Central memory CD8-positive, alpha-beta T cell (primary cell): ENCODE results near the gene TMEM231.

Source experiments
- ATAC-seq: fragments of 150-1000 bp; cut with Tn5 transposase; replicated peaks from 2 replicates; pipeline ENCODE4 v1.10.0; 2022; ENCODE audit warnings: mild to moderate bottlenecking, moderate FRiP score, moderate number of reproducible peaks; ENCODE audit not compliant: poor library complexity, severe bottlenecking; ENCODE audit errors: extremely low read depth
- DNase-seq, 2 donors: peaks; one replicate each; pipeline ENCODE4 v3.0.0; 2021; ENCODE audit warnings: low spot score in 2 of 2
- H3K27ac Mint-ChIP-seq: one replicate; pipeline ENCODE4 v1.8.0; 2022; ENCODE audit warnings: low read depth, mild to moderate bottlenecking, moderate library complexity, mixed read lengths
- H3K27me3 Mint-ChIP-seq: one replicate; pipeline ENCODE4 v1.8.0; 2022; ENCODE audit warnings: mixed read lengths
- H3K36me3 Mint-ChIP-seq: one replicate; pipeline ENCODE4 v1.8.0; 2022; ENCODE audit warnings: mild to moderate bottlenecking, moderate library complexity, mixed read lengths; ENCODE audit not compliant: insufficient read depth
- H3K4me1 Mint-ChIP-seq: one replicate; pipeline ENCODE4 v1.8.0; 2022; ENCODE audit warnings: mixed read lengths
- H3K4me3 Mint-ChIP-seq: one replicate; pipeline ENCODE4 v1.8.0; 2022; ENCODE audit warnings: mild to moderate bottlenecking, moderate library complexity, mixed read lengths
- H3K9me3 Mint-ChIP-seq: one replicate; pipeline ENCODE4 v1.8.0; 2022; ENCODE audit warnings: mixed read lengths

Gene TMEM231

DNA sequence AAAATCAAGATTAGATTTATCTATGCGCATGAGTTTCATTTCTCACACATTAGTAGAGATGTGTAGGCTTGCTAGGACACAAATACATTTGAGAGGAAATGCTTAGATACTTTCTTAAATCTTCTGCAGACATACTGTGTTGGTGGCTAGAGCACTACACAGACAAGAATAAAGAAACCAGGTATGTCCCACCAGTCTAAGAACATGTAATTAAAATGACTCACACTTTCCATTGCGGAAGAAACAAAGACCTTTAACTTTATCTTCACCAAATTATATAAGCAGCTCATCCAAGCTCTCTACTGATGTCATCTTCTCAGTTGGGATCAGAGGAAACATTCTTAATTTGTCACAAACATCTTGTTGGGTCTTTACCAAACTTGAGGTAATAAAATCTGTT lies 22.7 kb upstream of the TMEM231 start:
- no peak overlapping the region for H3K4me3 Mint-ChIP-seq
- H3K27ac Mint-ChIP-seq: peak overlapping the region; percentile 11
- H3K4me1 Mint-ChIP-seq: peaks cover 25% of the 10 kb centered on the region
- H3K36me3 Mint-ChIP-seq: peaks cover 36% of the 10 kb centered on the region
- DNase-seq (no peak), ATAC-seq (no peak)
- H3K9me3 Mint-ChIP-seq: no peaks in the 10 kb centered on the region
- no peaks in the 10 kb centered on the region for H3K27me3 Mint-ChIP-seq

DNA sequence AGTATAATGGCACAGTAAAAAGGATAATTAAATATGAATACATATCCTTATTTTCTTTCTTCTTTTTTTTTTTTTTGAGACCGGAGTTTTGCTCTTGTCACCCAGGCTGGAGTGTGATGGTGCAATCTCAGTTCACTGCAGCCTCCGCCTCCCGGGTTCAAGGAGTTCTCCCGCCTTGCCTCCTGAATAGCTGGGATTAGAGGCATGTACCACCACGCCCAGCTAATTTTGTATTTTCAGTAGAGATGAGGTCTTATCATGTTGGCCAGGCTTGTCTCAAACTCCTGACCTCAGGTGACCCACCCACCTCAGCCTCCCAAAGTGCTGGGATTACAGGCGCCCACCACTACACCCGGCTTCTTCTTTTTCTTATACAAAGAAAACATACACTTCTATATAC lies 22.2 kb upstream of the TMEM231 start:
- peaks cover 29% of the 10 kb centered on the region for H3K4me1 Mint-ChIP-seq
- H3K27ac Mint-ChIP-seq: peak overlapping the region; percentile 74
- no peaks in the 10 kb centered on the region for H3K27me3 Mint-ChIP-seq
- DNase-seq (no peak), ATAC-seq (no peak)
- H3K4me3 Mint-ChIP-seq: no peak overlapping the region
- H3K9me3 Mint-ChIP-seq: no peaks in the 10 kb centered on the region
- H3K36me3 Mint-ChIP-seq: peaks cover 36% of the 10 kb centered on the region

DNA sequence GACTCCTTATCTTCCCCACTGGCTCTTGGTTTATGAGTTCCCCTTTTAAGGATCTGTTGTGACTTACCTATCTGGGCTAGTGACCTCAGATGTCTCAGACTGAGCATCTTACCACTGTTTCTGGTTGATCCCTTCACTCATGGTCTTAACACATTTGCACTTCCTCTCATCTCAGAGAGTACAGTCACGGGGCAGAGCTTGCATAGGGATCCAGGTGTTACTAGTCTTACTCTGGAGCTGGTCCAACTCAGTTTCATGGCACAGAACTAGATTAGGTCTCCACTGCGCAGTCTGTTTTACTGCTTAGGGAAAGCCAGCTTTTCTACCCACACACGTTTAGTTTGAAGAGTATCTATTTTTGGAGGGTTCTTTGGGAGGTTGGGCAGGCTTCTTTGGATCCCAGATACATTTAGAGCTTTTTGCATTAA lies 20.3 kb upstream of the TMEM231 start:
- no peaks in the 10 kb centered on the region for H3K9me3 Mint-ChIP-seq
- DNase-seq (no peak), ATAC-seq (peak; percentile 40)
- H3K27me3 Mint-ChIP-seq: no peaks in the 10 kb centered on the region
- H3K4me3 Mint-ChIP-seq: no peak overlapping the region
- no peak overlapping the region for H3K27ac Mint-ChIP-seq
- peaks cover 38% of the 10 kb centered on the region for H3K36me3 Mint-ChIP-seq
- peaks cover 38% of the 10 kb centered on the region for H3K4me1 Mint-ChIP-seq

DNA sequence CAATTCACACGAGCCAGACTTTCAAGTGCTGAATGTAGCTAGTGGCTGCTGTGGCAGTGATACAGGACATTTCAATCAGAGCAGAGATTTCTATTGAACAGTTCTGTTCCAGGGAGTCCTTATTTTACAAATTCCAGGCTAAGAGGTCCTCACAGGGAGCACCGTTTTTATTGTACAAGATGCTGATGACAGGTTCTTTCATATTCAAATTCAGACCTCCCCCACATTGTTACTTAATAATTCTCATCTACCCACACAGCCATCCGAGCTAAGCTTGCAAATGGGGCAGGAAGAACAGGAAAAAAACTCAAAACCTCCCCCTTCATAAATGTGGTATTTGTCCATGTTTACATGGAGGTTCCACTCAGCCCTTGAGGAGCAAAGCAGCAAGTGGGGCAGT lies 19.9 kb upstream of the TMEM231 start:
- H3K9me3 Mint-ChIP-seq: no peaks in the 10 kb centered on the region
- no peak overlapping the region for H3K4me3 Mint-ChIP-seq
- no peak overlapping the region for H3K27ac Mint-ChIP-seq
- DNase-seq (no peak), ATAC-seq (no peak)
- peaks cover 38% of the 10 kb centered on the region for H3K4me1 Mint-ChIP-seq
- peaks cover 40% of the 10 kb centered on the region for H3K36me3 Mint-ChIP-seq
- no peaks in the 10 kb centered on the region for H3K27me3 Mint-ChIP-seq

DNA sequence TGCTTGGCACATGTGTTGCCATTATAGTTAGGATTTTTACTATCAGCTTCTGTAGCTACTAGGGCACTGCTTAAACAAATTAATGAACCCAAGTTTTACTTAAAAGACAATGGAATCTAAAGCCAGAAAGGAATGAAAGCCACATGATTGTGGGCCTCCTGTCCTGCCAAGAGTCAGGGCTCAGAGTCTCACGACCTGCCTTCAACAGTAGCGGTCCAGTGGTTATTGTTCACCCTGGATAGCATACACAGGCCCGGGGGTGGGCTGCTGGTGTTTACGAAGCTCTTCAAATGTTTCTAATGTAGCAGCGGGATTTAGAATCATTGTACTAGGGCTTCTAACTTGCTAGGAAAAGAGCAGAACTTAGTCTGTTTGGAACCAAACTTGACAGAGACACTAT lies 17.9 kb upstream of the TMEM231 start:
- Mint-ChIP-seq H3K4me1 (peaks cover 38% of the 10 kb centered on the region), H3K9me3 (no peaks in the 10 kb centered on the region), H3K27ac (peak overlapping the region; percentile 65), H3K4me3 (no peak overlapping the region), H3K36me3 (peaks cover 40% of the 10 kb centered on the region), H3K27me3 (no peaks in the 10 kb centered on the region)
- DNase-seq: no peak
- no peak for ATAC-seq

DNA sequence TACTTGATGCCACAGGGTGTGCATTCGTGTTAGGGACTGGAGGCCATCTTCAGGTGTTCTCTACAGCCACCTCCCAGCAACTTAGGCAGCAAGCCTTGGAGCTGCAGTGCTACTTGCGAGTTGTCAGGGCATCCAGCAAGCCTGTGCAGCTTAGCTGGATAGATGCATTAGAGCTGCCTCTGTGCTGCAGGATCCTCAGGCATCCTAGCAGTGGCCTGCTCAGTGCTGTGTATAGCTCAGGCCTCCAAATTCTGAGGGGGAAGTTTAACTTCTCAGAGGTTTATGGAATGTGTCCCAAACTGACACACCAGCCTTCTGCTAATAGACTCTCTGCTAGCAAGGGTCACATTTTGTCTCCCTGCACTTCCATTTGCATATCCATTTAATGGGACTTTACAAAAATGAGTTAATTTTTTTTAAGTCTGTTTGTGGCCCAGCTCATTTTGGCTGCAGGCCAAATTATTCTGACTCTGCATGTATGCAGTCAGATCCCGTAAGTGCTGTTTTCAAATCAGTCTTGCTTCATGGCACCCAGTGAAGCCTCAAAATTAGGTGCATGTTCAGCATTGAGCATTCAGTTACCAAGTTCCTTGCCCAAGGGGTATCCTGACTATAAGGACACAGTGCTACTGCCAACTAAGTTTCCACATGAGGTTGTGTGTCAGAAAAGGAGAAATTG lies 17.0 kb upstream of the TMEM231 start:
- no peaks in the 10 kb centered on the region for H3K27me3 Mint-ChIP-seq
- DNase-seq (no peak), ATAC-seq (no peak)
- no peaks in the 10 kb centered on the region for H3K9me3 Mint-ChIP-seq
- peak overlapping the region; percentile 65 for H3K27ac Mint-ChIP-seq
- peaks cover 31% of the 10 kb centered on the region for H3K36me3 Mint-ChIP-seq
- H3K4me3 Mint-ChIP-seq: no peak overlapping the region
- H3K4me1 Mint-ChIP-seq: peaks cover 41% of the 10 kb centered on the region

DNA sequence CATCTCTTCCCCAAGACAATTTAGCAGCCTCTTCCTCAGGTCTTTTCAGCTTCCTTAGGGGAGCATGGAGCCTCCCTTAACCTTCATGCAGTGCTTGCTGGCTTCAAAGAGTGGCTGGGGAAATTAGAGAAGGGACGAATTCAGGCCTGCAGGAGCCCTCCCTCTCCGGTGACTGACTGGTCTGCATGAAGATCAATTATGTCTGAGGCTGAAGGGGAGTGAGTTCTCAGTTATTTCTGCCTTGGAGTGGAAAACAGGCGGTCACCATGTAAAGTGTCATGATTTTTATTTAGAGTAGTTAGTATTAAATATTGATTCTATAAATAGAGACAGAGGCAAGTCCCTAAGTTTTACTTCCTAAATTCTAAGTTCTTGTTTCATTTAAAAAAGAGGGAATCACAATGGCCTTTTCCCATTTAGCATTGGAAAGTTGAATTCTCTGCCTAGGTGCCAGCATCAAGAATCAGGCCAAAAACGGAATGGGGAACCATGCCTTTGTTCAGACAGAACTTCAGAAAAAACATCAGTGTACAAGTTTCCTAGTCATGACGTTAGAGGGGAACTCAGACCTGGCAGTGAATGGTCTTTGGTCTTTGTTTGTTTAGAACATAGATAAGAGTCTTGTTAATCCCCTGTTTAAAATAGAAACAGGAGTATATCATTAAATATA lies 14.5 kb upstream of the TMEM231 start:
- peaks cover 24% of the 10 kb centered on the region for H3K36me3 Mint-ChIP-seq
- DNase-seq: no peak
- H3K27me3 Mint-ChIP-seq: no peaks in the 10 kb centered on the region
- H3K27ac Mint-ChIP-seq: peak overlapping the region; percentile 19
- H3K4me3 Mint-ChIP-seq: no peak overlapping the region
- H3K9me3 Mint-ChIP-seq: no peaks in the 10 kb centered on the region
- no peak for ATAC-seq
- H3K4me1 Mint-ChIP-seq: peaks cover 50% of the 10 kb centered on the region

DNA sequence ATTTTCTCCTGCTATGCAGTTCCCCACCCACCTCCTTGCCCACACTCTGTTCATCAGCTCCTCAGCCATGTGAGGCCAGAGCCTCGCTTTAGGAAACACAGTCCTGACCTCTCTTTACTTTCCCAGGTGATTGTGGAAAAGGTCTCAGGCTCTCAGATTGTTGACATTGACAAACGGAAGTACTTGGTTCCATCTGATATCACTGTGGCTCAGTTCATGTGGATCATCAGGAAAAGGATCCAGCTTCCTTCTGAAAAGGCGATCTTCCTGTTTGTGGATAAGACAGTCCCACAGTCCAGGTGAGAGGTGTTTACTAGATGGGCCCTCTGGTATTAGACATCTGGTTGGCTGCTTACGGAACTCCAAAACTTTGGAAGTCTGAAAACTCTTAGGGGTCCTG lies 11.9 kb upstream of the TMEM231 start:
- H3K4me3 Mint-ChIP-seq: peak overlapping the region; percentile 85
- H3K4me1 Mint-ChIP-seq: peaks cover 40% of the 10 kb centered on the region
- ATAC-seq (no peak), DNase-seq (no peak)
- H3K27ac Mint-ChIP-seq: no peak overlapping the region
- no peaks in the 10 kb centered on the region for H3K9me3 Mint-ChIP-seq
- peaks cover 17% of the 10 kb centered on the region for H3K27me3 Mint-ChIP-seq
- H3K36me3 Mint-ChIP-seq: peaks cover 20% of the 10 kb centered on the region

DNA sequence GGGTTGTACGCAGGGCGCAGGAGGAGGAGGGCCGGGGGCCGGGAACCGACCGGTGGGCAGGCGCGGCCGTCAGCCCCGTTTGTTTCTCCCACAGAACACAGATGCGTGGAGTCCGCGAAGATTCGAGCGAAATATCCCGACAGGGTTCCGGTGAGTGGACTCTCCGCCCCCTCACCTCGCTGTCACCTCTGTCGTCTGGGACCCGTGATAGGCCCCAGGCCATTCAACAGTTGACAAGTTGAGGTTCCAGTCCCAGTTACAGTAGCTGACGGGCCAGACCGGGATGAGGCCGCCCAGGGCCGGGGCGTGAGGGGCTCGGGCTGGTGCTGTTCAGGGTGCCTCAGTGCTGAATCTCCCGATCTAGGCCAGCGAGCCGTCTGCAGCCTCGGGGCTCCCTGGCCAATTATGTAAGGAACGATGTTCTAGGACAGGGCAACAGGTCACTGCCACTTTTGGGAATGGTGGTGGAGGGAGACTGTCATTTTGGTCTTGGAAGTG lies 10.8 kb upstream of the TMEM231 start:
- H3K27me3 Mint-ChIP-seq: peaks cover 25% of the 10 kb centered on the region
- peak overlapping the region; percentile 85 for H3K4me3 Mint-ChIP-seq
- ATAC-seq: no peak
- H3K27ac Mint-ChIP-seq: peak overlapping the region; percentile 94
- H3K9me3 Mint-ChIP-seq: no peaks in the 10 kb centered on the region
- H3K4me1 Mint-ChIP-seq: peaks cover 33% of the 10 kb centered on the region
- H3K36me3 Mint-ChIP-seq: peaks cover 18% of the 10 kb centered on the region
- DNase-seq: peak in 1 of 2 donors; percentile 12

DNA sequence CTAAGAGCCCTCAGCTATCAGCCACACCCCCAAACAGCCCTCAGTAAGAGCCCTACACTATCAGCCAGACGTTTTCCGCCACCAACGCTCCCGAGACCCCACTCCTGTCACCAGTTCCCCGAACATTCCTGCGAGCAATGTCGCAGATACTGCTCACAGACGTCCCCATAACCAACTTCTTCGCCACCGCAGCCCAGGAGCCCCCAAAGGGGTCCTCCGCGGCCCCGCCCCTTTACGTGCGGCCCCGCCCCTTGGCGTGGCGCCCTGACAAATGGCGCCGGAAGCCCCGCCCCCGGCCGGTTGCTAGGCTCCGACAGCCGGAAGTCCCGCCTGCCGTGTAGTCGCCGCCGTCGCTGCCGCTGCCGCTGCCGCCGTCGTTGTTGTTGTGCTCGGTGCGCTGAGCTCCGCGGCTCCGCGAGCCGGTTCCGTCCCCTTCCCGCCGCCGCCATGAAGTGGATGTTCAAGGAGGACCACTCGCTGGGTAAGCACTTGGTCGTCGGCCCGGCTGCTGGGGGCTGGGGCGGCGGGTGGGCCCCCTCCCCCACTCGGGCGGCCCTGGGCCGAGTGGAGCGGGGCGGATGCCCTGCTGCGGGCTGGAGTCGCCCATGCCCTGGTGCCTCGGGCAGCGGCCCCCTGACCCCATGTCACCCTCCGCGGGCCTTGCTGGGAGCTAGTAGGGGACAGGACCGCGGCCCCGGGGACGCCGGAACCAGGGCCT lies 10.1 kb upstream of the TMEM231 start, which contains the start of gene GABARAPL2:
Gene GABARAPL2, plus strand, starts transcription at position 340 of the 718 bp plus-strand sequence. Its CDS starts 108 bp downstream, at position 448.
- Mint-ChIP-seq H3K27ac (peak within 1 kb of the TSS; percentile 94), H3K4me3 (peak within 1 kb of the TSS; percentile 85), H3K4me1 (peaks cover 33% of the 10 kb centered on the region), H3K9me3 (no peaks in the 10 kb centered on the region), H3K36me3 (peaks cover 14% of the 10 kb centered on the region), H3K27me3 (peaks cover 25% of the 10 kb centered on the region)
- ATAC-seq (peak; percentile 84), DNase-seq (peak; percentile 87 to 94)

DNA sequence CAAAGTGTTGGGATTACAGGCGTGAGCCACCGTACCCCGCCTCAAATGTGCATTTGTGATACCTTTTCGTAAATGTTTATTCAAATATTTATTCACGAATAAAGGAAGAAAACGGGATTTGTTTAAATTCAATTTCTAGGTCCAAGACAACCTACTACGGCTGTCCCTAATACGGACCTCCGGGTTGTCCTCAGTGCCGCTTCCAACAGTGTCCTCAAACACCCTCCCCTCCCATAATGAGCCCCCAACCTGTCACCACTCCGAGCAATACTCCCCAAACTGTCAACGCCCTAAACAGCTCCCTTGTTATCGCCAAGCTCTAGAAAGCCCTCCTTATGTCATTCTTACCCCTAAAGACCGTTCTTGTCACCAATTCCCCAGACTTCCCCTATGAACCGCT lies 9.6 kb upstream of the TMEM231 start:
- peaks cover 33% of the 10 kb centered on the region for H3K4me1 Mint-ChIP-seq
- H3K9me3 Mint-ChIP-seq: no peaks in the 10 kb centered on the region
- peaks cover 14% of the 10 kb centered on the region for H3K36me3 Mint-ChIP-seq
- peak overlapping the region; percentile 94 for H3K27ac Mint-ChIP-seq
- ATAC-seq (no peak), DNase-seq (no peak)
- peak overlapping the region; percentile 85 for H3K4me3 Mint-ChIP-seq
- peaks cover 25% of the 10 kb centered on the region for H3K27me3 Mint-ChIP-seq

DNA sequence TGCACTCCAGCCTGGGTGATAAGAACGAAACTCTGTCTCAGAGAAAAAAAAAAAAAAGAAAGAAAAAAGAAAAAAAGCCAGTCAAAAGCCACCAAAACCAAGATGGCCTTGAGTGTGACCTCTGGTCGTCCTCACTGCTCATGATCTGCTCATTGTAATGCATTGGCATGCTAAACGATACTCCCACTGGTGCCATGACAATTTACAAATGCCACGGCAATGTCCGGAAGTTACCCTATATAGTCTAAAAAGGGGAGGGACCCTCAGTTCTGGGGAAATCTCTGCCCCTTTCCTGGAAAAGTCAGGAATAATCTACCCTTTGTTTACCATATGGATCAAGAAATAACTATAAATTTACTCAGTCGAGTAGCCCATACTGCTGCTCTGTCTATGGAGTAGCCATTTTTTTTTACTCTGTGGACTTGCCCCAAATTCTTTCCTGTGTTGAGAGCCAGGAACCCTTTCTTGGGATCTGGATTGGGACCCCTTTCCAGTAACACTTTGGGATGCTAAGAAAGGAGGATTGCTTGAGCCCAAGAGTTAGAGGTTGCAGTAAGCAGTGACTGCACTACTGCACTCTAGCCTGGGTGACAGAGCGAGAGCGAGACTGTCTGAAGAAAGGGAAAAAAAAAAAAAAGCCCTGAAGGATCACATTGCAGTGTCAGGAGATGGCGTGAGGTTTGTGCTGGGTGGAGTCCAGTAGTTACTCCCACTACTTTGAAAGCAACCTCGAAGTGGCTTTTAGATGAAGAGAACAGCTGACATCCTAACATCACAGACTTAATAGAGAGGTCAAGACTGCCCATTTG lies 3.7 kb upstream of the TMEM231 start:
- DNase-seq: no peak
- Mint-ChIP-seq H3K27ac (no peak overlapping the region), H3K9me3 (no peaks in the 10 kb centered on the region), H3K4me1 (peaks cover 12% of the 10 kb centered on the region), H3K4me3 (no peak overlapping the region), H3K36me3 (peaks cover 8% of the 10 kb centered on the region), H3K27me3 (peaks cover 31% of the 10 kb centered on the region)
- ATAC-seq: no peak
